Fibroblast of lung (primary cell): ENCODE results near the gene SETX. TPM values are rescaled to one million over a fixed set of nuclear protein-coding genes. Genes with fewer than 3 reads are reported as not detected.

ENCODE experiments used
- DNase-seq, 2 donors: peaks; one replicate each; pipeline versions ENCODE4 v3.0.0 to v3.0.0-alpha.2; 2010; ENCODE audit warnings: low read depth in 2 of 2
- H2AFZ ChIP-seq: 2 replicates; pipeline ENCODE4 v1.5.1; 2012; ENCODE audit warnings: low read length, control low read depth, inconsistent platforms
- H3K27ac ChIP-seq: 2 replicates; pipeline ENCODE4 v1.5.1; 2011; ENCODE audit warnings: low read length, control low read depth; ENCODE audit not compliant: insufficient read depth
- H3K27me3 ChIP-seq: 2 replicates; pipeline ENCODE4 v1.5.1; 2011; ENCODE audit warnings: mild to moderate bottlenecking, low read length; ENCODE audit not compliant: control insufficient read depth, insufficient read depth
- H3K36me3 ChIP-seq: 2 replicates; pipeline ENCODE4 v1.5.1; 2011; ENCODE audit warnings: low read length; ENCODE audit not compliant: control insufficient read depth, insufficient read depth
- H3K4me1 ChIP-seq: 2 replicates; pipeline ENCODE4 v1.5.1; 2011; ENCODE audit warnings: low read length; ENCODE audit not compliant: control insufficient read depth, insufficient read depth; ENCODE audit errors: extremely low read depth
- H3K4me2 ChIP-seq: 2 replicates; pipeline ENCODE4 v1.5.1; 2011; ENCODE audit warnings: low read length, control low read depth; ENCODE audit not compliant: insufficient read depth; ENCODE audit errors: extremely low read depth
- H3K4me3 ChIP-seq, 4 experiments: fragments of 200-600 bp in 1 of 4; sonication (generic) in 1 of 4; replicated peaks in 1 of 4; 2 replicates each; pipeline ENCODE4 v1.5.1; 2011 to 2016; ENCODE audit warnings: low read length in 4 of 4, low read depth in 3 of 4, mild to moderate bottlenecking in 3 of 4, control low read depth in 2 of 4, inconsistent platforms in 1 of 4, mixed read lengths in 1 of 4; ENCODE audit not compliant: insufficient read depth in 1 of 4; ENCODE audit errors: control extremely low read depth in 1 of 4
- H3K79me2 ChIP-seq: 2 replicates; pipeline ENCODE4 v1.5.1; 2012; ENCODE audit warnings: mild to moderate bottlenecking, low read length, inconsistent platforms; ENCODE audit not compliant: control insufficient read depth, insufficient read depth
- H3K9ac ChIP-seq: 2 replicates; pipeline ENCODE4 v1.5.1; 2011; ENCODE audit warnings: mild to moderate bottlenecking, low read length, control low read depth; ENCODE audit not compliant: insufficient read depth
- H3K9me3 ChIP-seq: 2 replicates; pipeline ENCODE4 v1.5.1; 2012; ENCODE audit warnings: low read depth, low read length; ENCODE audit not compliant: control insufficient read depth, insufficient read depth
- H4K20me1 ChIP-seq: 2 replicates; pipeline ENCODE4 v1.5.1; 2011; ENCODE audit warnings: low read length; ENCODE audit not compliant: control insufficient read depth, insufficient read depth; ENCODE audit errors: extremely low read depth
- EZH2 ChIP-seq: IDR thresholded peaks from 2 replicates; pipeline ENCODE4 v1.5.1; 2012; ENCODE audit warnings: low read length, control low read depth, mild to moderate bottlenecking; ENCODE audit errors: missing control alignments
- polyA plus RNA-seq, 2 donors: library from polyadenylated mRNA; depleted of rRNA in 1 of 2; stranded (reverse) in 1 of 2; unstranded in 1 of 2; fragments of >200 nt; gene quantifications; 2 replicates each; pipeline ENCODE4 v1.2.1, GENCODE V29; 2011 to 2012; ENCODE audit warnings: missing spikeins in 1 of 2
- total RNA-seq: library from RNA; depleted of rRNA; stranded (reverse); fragments of >200 nt; gene quantifications from 2 replicates; pipeline ENCODE4 v1.2.1, GENCODE V29; 2014
- TF ChIP-seq, protein P1 (sequence below), 2 donors: IDR thresholded peaks in 1 of 2; conservative IDR thresholded peaks in 1 of 2; 1 replicate in 1 of 2; 2 replicates in 1 of 2; pipeline ENCODE4 v1.5.1; 2011 to 2012; ENCODE audit warnings: low read length in 2 of 2, control low read depth in 1 of 2, inconsistent platforms in 1 of 2, low read depth in 1 of 2, mild to moderate bottlenecking in 1 of 2

The SETX gene
- total and polyA plus RNA-seq, 2 donors (not counting 1 experiment from before 2014, with no cell fraction given), result 31.5 to 78.3 TPM

- H3K4me1 ChIP-seq, result no peaks in the 10 kb centered on the region
- H4K20me1 ChIP-seq, result no peaks in the 10 kb centered on the region
- H3K36me3 ChIP-seq, result no peaks in the 10 kb centered on the region
- no peak overlapping the region for H3K9ac ChIP-seq
- H3K4me2 ChIP-seq, result no peak overlapping the region
- no peak overlapping the region for H3K27ac ChIP-seq
- H3K27me3 ChIP-seq, result peaks cover 5% of the 10 kb centered on the region
- H3K4me3 ChIP-seq, result no peak overlapping the region
- no peaks in the 10 kb centered on the region for H3K79me2 ChIP-seq
- H3K9me3 ChIP-seq, result no peaks in the 10 kb centered on the region
- no peak overlapping the region for H2AFZ ChIP-seq
- DNase-seq, result no peak
- TF ChIP-seq, protein P1, sequence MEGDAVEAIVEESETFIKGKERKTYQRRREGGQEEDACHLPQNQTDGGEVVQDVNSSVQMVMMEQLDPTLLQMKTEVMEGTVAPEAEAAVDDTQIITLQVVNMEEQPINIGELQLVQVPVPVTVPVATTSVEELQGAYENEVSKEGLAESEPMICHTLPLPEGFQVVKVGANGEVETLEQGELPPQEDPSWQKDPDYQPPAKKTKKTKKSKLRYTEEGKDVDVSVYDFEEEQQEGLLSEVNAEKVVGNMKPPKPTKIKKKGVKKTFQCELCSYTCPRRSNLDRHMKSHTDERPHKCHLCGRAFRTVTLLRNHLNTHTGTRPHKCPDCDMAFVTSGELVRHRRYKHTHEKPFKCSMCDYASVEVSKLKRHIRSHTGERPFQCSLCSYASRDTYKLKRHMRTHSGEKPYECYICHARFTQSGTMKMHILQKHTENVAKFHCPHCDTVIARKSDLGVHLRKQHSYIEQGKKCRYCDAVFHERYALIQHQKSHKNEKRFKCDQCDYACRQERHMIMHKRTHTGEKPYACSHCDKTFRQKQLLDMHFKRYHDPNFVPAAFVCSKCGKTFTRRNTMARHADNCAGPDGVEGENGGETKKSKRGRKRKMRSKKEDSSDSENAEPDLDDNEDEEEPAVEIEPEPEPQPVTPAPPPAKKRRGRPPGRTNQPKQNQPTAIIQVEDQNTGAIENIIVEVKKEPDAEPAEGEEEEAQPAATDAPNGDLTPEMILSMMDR (conservative IDR thresholded peaks at IDR 0.05 in 1 of 2, IDR thresholded peaks at IDR 0.05 in 1 of 2; ENCODE audit: low read depth in 1 of 2, low read length in 2 of 2), result no peak
- TF ChIP-seq EZH2, result no peak
These were observed 126.7 kb downstream of the SETX start for GRCh38 chr9:132228062-132228461.

GRCh38 chr9:132226571-132227430 lies 128.0 kb downstream of the SETX start:
- no peak overlapping the region for H3K4me3 ChIP-seq
- no peak overlapping the region for H3K9ac ChIP-seq
- H3K36me3 ChIP-seq, result no peaks in the 10 kb centered on the region
- H3K27ac ChIP-seq, result no peak overlapping the region
- no peak overlapping the region for H3K4me2 ChIP-seq
- no peak overlapping the region for H2AFZ ChIP-seq
- no peaks in the 10 kb centered on the region for H4K20me1 ChIP-seq
- H3K4me1 ChIP-seq, result no peaks in the 10 kb centered on the region
- H3K27me3 ChIP-seq, result peaks cover 4% of the 10 kb centered on the region
- no peaks in the 10 kb centered on the region for H3K79me2 ChIP-seq
- no peak for DNase-seq
- TF ChIP-seq, protein P1 (conservative IDR thresholded peaks at IDR 0.05 in 1 of 2, IDR thresholded peaks at IDR 0.05 in 1 of 2; ENCODE audit: low read depth in 1 of 2, low read length in 2 of 2), result no peak
- TF ChIP-seq EZH2, result no peak
- H3K9me3 ChIP-seq, result no peaks in the 10 kb centered on the region

GRCh38 chr9:132224645-132225044 lies 130.1 kb downstream of the SETX start:
- H3K79me2 ChIP-seq, result no peaks in the 10 kb centered on the region
- peaks cover 3% of the 10 kb centered on the region for H3K27me3 ChIP-seq

More at GRCh38 chr9:132224645-132225044, 130.1 kb downstream of the SETX start:
- Histone ChIP-seq H4K20me1 (no peaks in the 10 kb centered on the region), H3K9me3 (no peaks in the 10 kb centered on the region), H3K4me2 (no peak overlapping the region), H2AFZ (no peak overlapping the region), H3K4me1 (no peaks in the 10 kb centered on the region), H3K27ac (no peak overlapping the region), H3K4me3 (no peak overlapping the region), H3K36me3 (no peaks in the 10 kb centered on the region), H3K9ac (no peak overlapping the region)
- no peak for TF ChIP-seq EZH2
- TF ChIP-seq, protein P1 (conservative IDR thresholded peaks at IDR 0.05 in 1 of 2, IDR thresholded peaks at IDR 0.05 in 1 of 2; ENCODE audit: low read depth in 1 of 2, low read length in 2 of 2), result no peak
- DNase-seq, result no peak
